ENCODE measurements around the gene FBXL14. TPM values are rescaled to one million over a fixed set of nuclear protein-coding genes. Genes with fewer than 3 reads are reported as not detected.

FBXL14 gene
- polyA plus RNA-seq, 1 of the 3 experiments (the other 2 are of a cell fraction) = 11.3 TPM

DNA sequence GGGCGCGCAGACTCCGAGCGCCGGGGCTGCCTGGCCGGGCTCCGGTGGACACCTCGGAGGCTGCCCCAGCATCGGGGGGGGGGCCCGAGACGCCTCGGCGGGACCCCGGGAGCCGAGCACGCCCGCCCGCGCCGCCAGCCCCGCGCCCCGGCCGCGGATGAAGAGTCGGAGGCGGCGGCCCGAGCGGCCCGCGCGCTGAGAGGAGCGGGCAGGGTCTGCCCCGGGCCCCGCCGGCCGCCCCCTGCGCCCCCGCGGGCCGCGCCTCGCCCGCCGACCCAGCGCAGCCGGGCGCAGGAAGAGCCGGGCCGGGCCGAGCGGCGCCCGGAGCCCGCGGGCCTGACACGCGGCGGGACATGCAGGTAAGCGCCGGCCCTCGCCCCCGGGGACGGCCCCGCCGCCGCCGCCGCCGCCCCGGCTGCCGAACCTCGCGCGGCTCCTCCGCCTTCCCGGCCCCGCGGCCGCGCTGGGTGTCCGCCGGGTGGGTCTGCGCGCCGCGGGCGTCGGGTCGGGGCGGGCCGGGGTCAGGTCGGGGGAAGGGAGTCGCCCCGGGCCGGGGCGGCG, 63.7 kb downstream of the FBXL14 start:
- Histone ChIP-seq H4K20me1 (ENCODE audit: insufficient read depth) (peaks cover 42% of the 10 kb centered on the region), H3K27ac (ENCODE audit: low read depth in 2 of 2, low read length in 1 of 2) (no peak overlapping the region), H3K4me3 (ENCODE audit: low read depth in 2 of 2, low read length in 1 of 2) (peak overlapping the region; percentile 59 to 81), H3K9me3 (no peaks in the 10 kb centered on the region), H3K36me3 (replicated peaks in 1 of 2; ENCODE audit: control insufficient read depth in 1 of 2, insufficient read depth in 2 of 2, low read length in 1 of 2) (no peaks in the 10 kb centered on the region), H2AFZ (ENCODE audit: low read depth) (no peak overlapping the region), H3K79me2 (ENCODE audit: insufficient read depth) (peaks cover 62% of the 10 kb centered on the region), H3K4me2 (peak overlapping the region; percentile 93; the same call in 1 of the 2 replicates), H3K27me3 (ENCODE audit: insufficient read depth) (no peaks in the 10 kb centered on the region), H3K9me2 (no peaks in the 10 kb centered on the region), H3K9ac (peak overlapping the region; percentile 79), H3K4me1 (ENCODE audit: control insufficient read depth in 1 of 2, insufficient read depth in 2 of 2, low read depth in 1 of 2, low read length in 1 of 2) (peaks cover 7 to 30% of the 10 kb centered on the region in 2 experiments; a peak in 3 of 4 replicates), H3F3A (replicated peaks; ENCODE audit: insufficient read depth) (no peaks in the 10 kb centered on the region)
- no peak for TF ChIP-seq JUND (IDR thresholded peaks at IDR 0.05)
- TF ChIP-seq YY1 (IDR thresholded peaks at IDR 0.05; ENCODE audit: low read depth) = no peak
- TF ChIP-seq EZH2phosphoT487 (IDR thresholded peaks at IDR 0.05; ENCODE audit: borderline replicate concordance, low read depth) = no peak
- TF ChIP-seq, protein P1, sequence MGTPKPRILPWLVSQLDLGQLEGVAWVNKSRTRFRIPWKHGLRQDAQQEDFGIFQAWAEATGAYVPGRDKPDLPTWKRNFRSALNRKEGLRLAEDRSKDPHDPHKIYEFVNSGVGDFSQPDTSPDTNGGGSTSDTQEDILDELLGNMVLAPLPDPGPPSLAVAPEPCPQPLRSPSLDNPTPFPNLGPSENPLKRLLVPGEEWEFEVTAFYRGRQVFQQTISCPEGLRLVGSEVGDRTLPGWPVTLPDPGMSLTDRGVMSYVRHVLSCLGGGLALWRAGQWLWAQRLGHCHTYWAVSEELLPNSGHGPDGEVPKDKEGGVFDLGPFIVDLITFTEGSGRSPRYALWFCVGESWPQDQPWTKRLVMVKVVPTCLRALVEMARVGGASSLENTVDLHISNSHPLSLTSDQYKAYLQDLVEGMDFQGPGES (IDR thresholded peaks at IDR 0.05; ENCODE audit: low read depth, low read length) = no peak
- no peak for TF ChIP-seq TEAD4 (IDR thresholded peaks at IDR 0.05; ENCODE audit: borderline replicate concordance, insufficient read depth)
- no peak for TF ChIP-seq NFIC (IDR thresholded peaks at IDR 0.05; ENCODE audit: borderline replicate concordance)
- no peak for TF ChIP-seq USF2 (IDR thresholded peaks at IDR 0.05; ENCODE audit: borderline replicate concordance, low read depth, low read length)
- no peak for TF ChIP-seq REST (IDR thresholded peaks at IDR 0.05; ENCODE audit: low read depth, low read length)
- TF ChIP-seq, protein P2, sequence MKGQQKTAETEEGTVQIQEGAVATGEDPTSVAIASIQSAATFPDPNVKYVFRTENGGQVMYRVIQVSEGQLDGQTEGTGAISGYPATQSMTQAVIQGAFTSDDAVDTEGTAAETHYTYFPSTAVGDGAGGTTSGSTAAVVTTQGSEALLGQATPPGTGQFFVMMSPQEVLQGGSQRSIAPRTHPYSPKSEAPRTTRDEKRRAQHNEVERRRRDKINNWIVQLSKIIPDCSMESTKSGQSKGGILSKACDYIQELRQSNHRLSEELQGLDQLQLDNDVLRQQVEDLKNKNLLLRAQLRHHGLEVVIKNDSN (IDR thresholded peaks at IDR 0.05; ENCODE audit: borderline replicate concordance, low read depth) = no peak
- no peak for TF ChIP-seq SIN3A (IDR thresholded peaks at IDR 0.05; ENCODE audit: borderline replicate concordance, low read depth, low read length)
- no peak for TF ChIP-seq RXRA (IDR thresholded peaks at IDR 0.05; ENCODE audit: borderline replicate concordance, low read depth)
- TF ChIP-seq ELF1 (IDR thresholded peaks at IDR 0.05) = no peak
- no peak for TF ChIP-seq TCF12 (IDR thresholded peaks at IDR 0.05)
- no peak for TF ChIP-seq MAX (IDR thresholded peaks at IDR 0.05; ENCODE audit: low read depth)
- ChIA-PET POLR2A (no interaction called here), CTCF (interaction anchor here (0.7 kb wide), 1 partner anchor 413 kb away, joined by 4 read pairs; no protein-coding TSS in a partner anchor)
- WGBS (ENCODE audit: low lambda C conversion rate) = no CpG with 5 or more reads among the region's 99 CpGs
- DNase-seq = peak; percentile 79
